Esophagus squamous epithelium (tissue), 5 donors: Measurements from ENCODE around the gene LEKR1. TPM values are rescaled to one million over a fixed set of nuclear protein-coding genes. Genes with fewer than 3 reads are reported as not detected.

Experiments used
- DNase-seq: peaks from one replicate; lab custom pipeline; 2025; lab: John Stamatoyannopoulos, UW
- H3K27ac ChIP-seq, 4 donors: fragments of 200-600 bp; sonication (generic); one replicate each; pipeline ENCODE4 v1.5.1; 2016 to 2019; ENCODE audit warnings: mild to moderate bottlenecking in 1 of 4
- H3K27me3 ChIP-seq, 4 donors: fragments of 200-600 bp; sonication (generic); 1 replicate in 3 of 4; 2 replicates in 1 of 4; pipeline versions ENCODE4 v1.5.1 to v1.6.0; 2017 to 2021; ENCODE audit warnings: antibody characterized with exemption in 1 of 4
- H3K36me3 ChIP-seq, 3 donors: fragments of 200-600 bp; sonication (generic); one replicate each; pipeline ENCODE4 v1.5.1; 2016 to 2019
- H3K4me1 ChIP-seq, 3 donors: fragments of 200-600 bp; sonication (generic); one replicate each; pipeline ENCODE4 v1.5.1; 2017 to 2019
- H3K4me3 ChIP-seq, 4 donors: fragments of 200-600 bp; sonication (generic); 1 replicate in 3 of 4; 2 replicates in 1 of 4; pipeline ENCODE4 v1.5.1; 2016 to 2019; ENCODE audit warnings: mild to moderate bottlenecking in 2 of 4, moderate library complexity in 1 of 4
- H3K9me3 ChIP-seq, 3 donors: fragments of 200-600 bp; sonication (generic); one replicate each; pipeline ENCODE4 v1.5.1; 2016 to 2019
- POLR2A ChIP-seq, 4 donors: fragments of 450-650 bp; IDR thresholded peaks; one replicate each; pipeline ENCODE4 v1.6.1; 2017; ENCODE audit warnings: antibody characterized with exemption in 4 of 4, mild to moderate bottlenecking in 4 of 4, moderate library complexity in 3 of 4
- WGBS, 2 donors: methylation state at CpG; one replicate each; pipeline ENCODE4 v1.1.5; 2018; 5-methylcytosine and 5-hydroxymethylcytosine counted together
- intact Hi-C: fragments of 100-400 bp; cut with DNase I; formaldehyde crosslinking; loops from one replicate; pipeline ENCODE4 v1.15.0; 2022
- total RNA-seq, 4 donors: library from RNA; depleted of rRNA; stranded (reverse); fragments of >200 nt; gene quantifications; one replicate each; pipeline ENCODE4 v1.1.0, GENCODE V29; 2016
- TF ChIP-seq, protein P1 (sequence below), 6 experiments: fragments of 450-650 bp in 4 of 6; fragments of 200-600 bp in 2 of 6; sonication (generic) in 2 of 6; IDR thresholded peaks; one replicate each; pipeline ENCODE4 v1.5.1; 2016 to 2019; ENCODE audit warnings: antibody characterized with exemption in 6 of 6, mild to moderate bottlenecking in 4 of 6, moderate library complexity in 4 of 6
- donor health status: DM: yes; HTN: yes; CAD: no.

The LEKR1 gene
- total RNA-seq, 4 donors from 2014 or later, result 0.15 to 1.1 (median 0.57) TPM; not detected in 1

DNA sequence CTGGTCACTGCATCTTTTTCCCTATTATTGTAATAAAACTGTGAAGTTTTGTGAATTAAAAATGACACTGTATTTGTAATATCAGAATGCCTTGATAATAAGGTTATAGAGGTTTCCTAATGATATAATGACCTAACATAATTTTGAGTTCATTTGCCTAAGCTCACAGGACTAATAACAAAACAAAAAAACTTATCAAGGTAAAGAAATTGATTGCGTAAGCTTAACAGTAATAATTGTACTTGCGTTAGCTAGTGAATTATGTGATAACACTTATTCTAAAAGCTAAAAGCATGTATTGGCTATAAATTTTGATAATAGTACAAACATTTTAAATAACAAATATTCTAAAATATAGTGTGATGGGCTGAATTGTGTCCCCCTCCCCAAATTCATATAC lies 112.6 kb downstream of the LEKR1 start:
- intact Hi-C loops, result no loop called here
- TF ChIP-seq POLR2A (IDR thresholded peaks at IDR 0.05), result no peak
- TF ChIP-seq, protein P1, sequence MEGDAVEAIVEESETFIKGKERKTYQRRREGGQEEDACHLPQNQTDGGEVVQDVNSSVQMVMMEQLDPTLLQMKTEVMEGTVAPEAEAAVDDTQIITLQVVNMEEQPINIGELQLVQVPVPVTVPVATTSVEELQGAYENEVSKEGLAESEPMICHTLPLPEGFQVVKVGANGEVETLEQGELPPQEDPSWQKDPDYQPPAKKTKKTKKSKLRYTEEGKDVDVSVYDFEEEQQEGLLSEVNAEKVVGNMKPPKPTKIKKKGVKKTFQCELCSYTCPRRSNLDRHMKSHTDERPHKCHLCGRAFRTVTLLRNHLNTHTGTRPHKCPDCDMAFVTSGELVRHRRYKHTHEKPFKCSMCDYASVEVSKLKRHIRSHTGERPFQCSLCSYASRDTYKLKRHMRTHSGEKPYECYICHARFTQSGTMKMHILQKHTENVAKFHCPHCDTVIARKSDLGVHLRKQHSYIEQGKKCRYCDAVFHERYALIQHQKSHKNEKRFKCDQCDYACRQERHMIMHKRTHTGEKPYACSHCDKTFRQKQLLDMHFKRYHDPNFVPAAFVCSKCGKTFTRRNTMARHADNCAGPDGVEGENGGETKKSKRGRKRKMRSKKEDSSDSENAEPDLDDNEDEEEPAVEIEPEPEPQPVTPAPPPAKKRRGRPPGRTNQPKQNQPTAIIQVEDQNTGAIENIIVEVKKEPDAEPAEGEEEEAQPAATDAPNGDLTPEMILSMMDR (IDR thresholded peaks at IDR 0.05), result no peak
- no peaks in the 10 kb centered on the region for H3K9me3 ChIP-seq

DNA sequence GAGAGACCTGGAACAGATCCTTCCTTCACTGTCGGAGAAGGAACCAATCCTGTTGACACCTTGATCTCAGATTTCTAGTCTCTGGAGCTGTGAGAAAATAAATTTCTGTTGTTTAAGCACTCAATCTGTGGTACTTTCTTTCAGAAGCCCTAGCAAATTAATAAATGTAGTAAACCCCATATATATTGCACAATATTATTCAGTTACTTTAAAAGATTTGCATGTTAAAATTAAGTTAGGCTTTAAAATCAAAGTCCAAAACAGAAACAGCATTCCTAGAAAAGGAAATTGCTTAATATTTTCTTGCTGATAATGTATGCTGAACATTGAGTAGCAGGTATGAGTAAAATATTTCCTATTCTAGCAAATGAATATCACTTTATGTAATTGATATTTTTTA lies 113.2 kb downstream of the LEKR1 start:
- Histone ChIP-seq H3K27me3 (no peaks in the 10 kb centered on the region), H3K36me3 (no peaks in the 10 kb centered on the region), H3K27ac (no peak overlapping the region), H3K4me3 (no peak overlapping the region), H3K4me1 (no peaks in the 10 kb centered on the region), H3K9me3 (no peaks in the 10 kb centered on the region)
- DNase-seq, result no peak
- 73 to 100% methylated on average over 1 of the region's 1 CpG for WGBS, 2 donors
- TF ChIP-seq, protein P1 (IDR thresholded peaks at IDR 0.05), result no peak
- TF ChIP-seq POLR2A (IDR thresholded peaks at IDR 0.05), result no peak
- intact Hi-C loops, result no loop called here

More for the DNA sequence above, 112.6 kb downstream of the LEKR1 start:
- H3K27me3 ChIP-seq, result no peaks in the 10 kb centered on the region
- DNase-seq, result no peak
- H3K4me3 ChIP-seq, result no peak overlapping the region
- no peaks in the 10 kb centered on the region for H3K36me3 ChIP-seq
- WGBS, 2 donors, result 91 to 97% methylated on average over 2 of the region's 2 CpGs
- no peak overlapping the region for H3K27ac ChIP-seq
- H3K4me1 ChIP-seq, result no peaks in the 10 kb centered on the region

DNA sequence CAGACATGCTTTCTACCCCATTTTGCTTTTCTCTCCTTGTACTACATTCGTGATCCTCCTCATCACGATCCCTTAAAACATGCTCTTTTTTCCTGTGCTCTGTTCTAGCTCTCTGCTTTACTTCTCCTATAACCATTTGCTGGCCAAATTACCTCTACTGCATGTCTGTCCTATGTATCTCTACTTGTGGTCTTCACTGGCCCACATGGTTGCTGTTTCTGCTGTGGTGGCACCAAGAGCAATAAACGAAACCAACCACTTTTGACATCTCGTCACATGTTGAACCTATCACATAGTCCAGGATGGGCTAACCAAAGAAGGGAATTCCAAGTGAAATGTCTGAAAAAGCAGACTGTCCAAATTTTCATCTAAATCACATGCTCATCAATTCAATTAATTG lies 115.2 kb downstream of the LEKR1 start:
- Histone ChIP-seq H3K4me3 (no peak overlapping the region), H3K27me3 (no peaks in the 10 kb centered on the region), H3K4me1 (no peaks in the 10 kb centered on the region), H3K9me3 (no peaks in the 10 kb centered on the region), H3K27ac (no peak overlapping the region), H3K36me3 (no peaks in the 10 kb centered on the region)
- no peak for DNase-seq
- TF ChIP-seq, protein P1 (IDR thresholded peaks at IDR 0.05), result no peak
- TF ChIP-seq POLR2A (IDR thresholded peaks at IDR 0.05), result no peak
- intact Hi-C loops, result no loop called here
- WGBS, 2 donors, result 80 to 81% methylated on average over 4 of the region's 4 CpGs

DNA sequence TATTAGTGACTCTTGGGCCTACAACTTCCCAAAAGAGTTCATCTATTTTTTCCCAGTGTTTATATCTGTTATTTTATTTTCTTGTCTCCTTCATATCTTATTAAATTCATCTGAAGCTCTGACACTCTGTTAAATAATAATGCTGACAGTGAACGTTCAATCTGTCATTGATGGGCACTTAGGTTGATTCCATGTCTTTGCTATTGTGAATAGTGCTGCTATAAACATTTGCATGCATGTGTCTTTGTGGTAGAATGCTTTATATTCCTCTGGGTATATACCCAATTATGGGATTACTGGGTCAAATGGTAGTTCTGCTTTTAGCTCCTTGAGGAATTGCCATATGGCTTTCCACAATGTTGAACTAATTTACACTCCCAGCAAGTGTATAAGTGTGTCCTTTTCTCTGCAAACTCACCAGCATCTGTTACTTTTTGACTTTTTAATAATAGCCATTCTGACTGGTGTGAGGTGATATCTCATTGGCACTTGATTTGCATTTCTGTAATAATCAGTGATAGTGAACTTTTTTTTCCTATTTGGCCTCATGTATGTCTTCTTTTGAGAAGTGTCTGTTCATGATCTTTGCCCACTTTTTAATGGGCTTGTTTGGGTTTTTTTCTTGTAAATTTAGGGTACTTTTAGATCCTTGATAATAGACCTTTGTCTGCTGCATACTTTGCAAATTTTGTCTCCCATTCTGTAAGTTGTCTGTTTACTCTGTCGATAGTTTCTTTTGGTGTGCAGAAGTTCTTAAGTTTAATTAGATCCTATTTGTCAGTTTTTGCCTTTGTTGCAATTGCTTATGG lies 122.5 kb downstream of the LEKR1 start:
- DNase-seq, result no peak
- Histone ChIP-seq H3K4me3 (no peak overlapping the region), H3K4me1 (no peaks in the 10 kb centered on the region), H3K9me3 (no peaks in the 10 kb centered on the region), H3K27ac (no peak overlapping the region), H3K36me3 (no peaks in the 10 kb centered on the region), H3K27me3 (no peaks in the 10 kb centered on the region)
- 71 to 78% methylated on average over 2 of the region's 2 CpGs for WGBS, 2 donors
- no peak for TF ChIP-seq POLR2A (IDR thresholded peaks at IDR 0.05)
- TF ChIP-seq, protein P1 (IDR thresholded peaks at IDR 0.05), result no peak
- intact Hi-C loops, result no loop called here

DNA sequence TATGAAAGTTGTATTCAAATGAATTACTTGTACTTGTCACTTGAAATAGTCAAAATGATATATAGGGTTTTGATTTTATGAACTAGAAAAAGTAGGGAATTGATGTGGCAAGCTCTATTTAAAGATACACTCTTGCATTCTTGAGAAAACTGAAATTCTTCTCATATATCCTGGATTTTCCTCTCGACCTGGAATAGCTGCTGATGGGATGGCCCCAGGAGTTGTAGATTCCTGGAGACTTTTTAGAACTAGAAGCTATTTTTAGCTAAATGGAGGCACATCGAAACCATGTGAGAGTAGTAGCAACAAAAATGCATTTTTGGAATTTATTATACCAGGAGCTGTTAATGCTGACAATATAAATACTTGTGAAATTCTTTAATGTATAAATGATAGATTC lies 125.9 kb downstream of the LEKR1 start:
- intact Hi-C loops, result no loop called here
- WGBS, 2 donors, result 42 to 68% methylated on average over 2 of the region's 2 CpGs
- H3K27me3 ChIP-seq, result no peaks in the 10 kb centered on the region
- no peaks in the 10 kb centered on the region for H3K36me3 ChIP-seq
- no peaks in the 10 kb centered on the region for H3K9me3 ChIP-seq
- no peak overlapping the region for H3K4me3 ChIP-seq
- H3K4me1 ChIP-seq, result no peaks in the 10 kb centered on the region
- no peak overlapping the region for H3K27ac ChIP-seq
- no peak for DNase-seq
- TF ChIP-seq, protein P1 (IDR thresholded peaks at IDR 0.05), result no peak
- no peak for TF ChIP-seq POLR2A (IDR thresholded peaks at IDR 0.05)
